Left ventricle myocardium inferior (tissue), 1 donor: Measurements from ENCODE around the gene NCLN. TPM values are rescaled to one million over a fixed set of nuclear protein-coding genes. Genes with fewer than 3 reads are reported as not detected.
"Not testable (repeated sequence)": the region's sequence is repeated elsewhere in the genome, so short reads cannot be mapped to it uniquely, and the experiment has no call there.

Experiments
- DNase-seq: peaks from one replicate; pipeline ENCODE4 v3.0.0-alpha.2; 2020
- H3K27ac ChIP-seq: fragments of 200-600 bp; replicated peaks from 2 replicates; pipeline ENCODE4 v1.8.0; 2021
- H3K27me3 ChIP-seq: fragments of 200-600 bp; 2 replicates; pipeline ENCODE4 v1.8.0; 2021; ENCODE audit warnings: low read depth
- H3K36me3 ChIP-seq: fragments of 200-600 bp; 2 replicates; pipeline ENCODE4 v1.8.0; 2021
- H3K4me1 ChIP-seq: fragments of 200-600 bp; 2 replicates; pipeline ENCODE4 v1.8.0; 2021
- H3K4me3 ChIP-seq: fragments of 200-600 bp; 2 replicates; pipeline ENCODE4 v1.8.0; 2021; ENCODE audit warnings: mild to moderate bottlenecking, moderate library complexity
- H3K9me3 ChIP-seq: fragments of 200-600 bp; replicated peaks from 2 replicates; pipeline ENCODE4 v1.8.0; 2021
- CTCF ChIP-seq: fragments of 200-600 bp; IDR thresholded peaks from 2 replicates; pipeline ENCODE4 v1.8.0; 2021; ENCODE audit warnings: antibody characterized with exemption, mild to moderate bottlenecking, borderline replicate concordance
- intact Hi-C: fragments of 100-400 bp; cut with micrococcal nuclease; formaldehyde crosslinking; loops from one replicate; pipeline ENCODE4 v1.11.0; 2022
- total RNA-seq: library from RNA; stranded (reverse); fragmentation: NEBNext Ultra II Directional; extraction: Animal tissue kit (Norgen Biotek cat#: 25700); gene quantifications from one replicate; pipeline ENCODE4 v1.2.1, GENCODE V29; 2021
- donor health status: DM: no; HTN: yes; CAD: no; lungs with severe emphysema.

Gene NCLN
- total RNA-seq, 1 donor from 2014 or later, result 28.3 TPM

GRCh38 chr19:3163943-3164342, 21.8 kb upstream of the NCLN start:
- intact Hi-C loops, result loop anchor here (10.0 kb wide), 1 partner anchor 209 kb away; no protein-coding TSS in a partner anchor
- no peak for TF ChIP-seq CTCF
- Histone ChIP-seq H3K4me1 (peaks cover 5% of the 10 kb centered on the region), H3K36me3 (no peaks in the 10 kb centered on the region), H3K27me3 (no peaks in the 10 kb centered on the region), H3K9me3 (peaks cover 9% of the 10 kb centered on the region), H3K4me3 (no peak overlapping the region), H3K27ac (no peak overlapping the region)
- DNase-seq, result no peak

- intact Hi-C loops, result loop anchor here (10.0 kb wide), 1 partner anchor 213 kb away; no protein-coding TSS in a partner anchor
- H3K27ac ChIP-seq, result no peak overlapping the region
- TF ChIP-seq CTCF, result no peak
These were observed 18.0 kb upstream of the NCLN start for GRCh38 chr19:3167533-3168272.

GRCh38 chr19:3171894-3172672, 13.6 kb upstream of the NCLN start:
- no peak overlapping the region for H3K4me3 ChIP-seq
- intact Hi-C loops, result no loop called here
- no peak for DNase-seq
- H3K4me1 ChIP-seq, result peaks cover 8% of the 10 kb centered on the region
- no peak overlapping the region for H3K27ac ChIP-seq
- no peak for TF ChIP-seq CTCF
- peaks cover 5% of the 10 kb centered on the region for H3K27me3 ChIP-seq
- H3K9me3 ChIP-seq, result no peaks in the 10 kb centered on the region
- no peaks in the 10 kb centered on the region for H3K36me3 ChIP-seq

More at GRCh38 chr19:3167533-3168272, 18.0 kb upstream of the NCLN start:
- no peaks in the 10 kb centered on the region for H3K9me3 ChIP-seq
- peaks cover 5% of the 10 kb centered on the region for H3K27me3 ChIP-seq
- peaks cover 5% of the 10 kb centered on the region for H3K4me1 ChIP-seq
- H3K4me3 ChIP-seq, result no peak overlapping the region
- no peaks in the 10 kb centered on the region for H3K36me3 ChIP-seq
- no peak for DNase-seq

- H3K27ac ChIP-seq, H3K27me3 ChIP-seq, H3K36me3 ChIP-seq, H3K4me3 ChIP-seq, H3K4me1 ChIP-seq, intact Hi-C loops, DNase-seq, H3K9me3 ChIP-seq: not testable (repeated sequence)
These were observed 13.1 kb upstream of the NCLN start for GRCh38 chr19:3172673-3173000.

GRCh38 chr19:3175781-3176714, 9.7 kb upstream of the NCLN start:
- H3K9me3 ChIP-seq, result no peaks in the 10 kb centered on the region
- H3K4me3 ChIP-seq, result no peak overlapping the region
- peak overlapping the region; percentile 11 for H3K27ac ChIP-seq
- no peaks in the 10 kb centered on the region for H3K36me3 ChIP-seq
- H3K4me1 ChIP-seq, result peaks cover 15% of the 10 kb centered on the region
- H3K27me3 ChIP-seq, result peaks cover 5% of the 10 kb centered on the region
- intact Hi-C loops, result no loop called here
- TF ChIP-seq CTCF, result no peak
- DNase-seq, result no peak
